Measurements from ENCODE around the gene ZNF587B. TPM values are rescaled to one million over a fixed set of nuclear protein-coding genes. Genes with fewer than 3 reads are reported as not detected.
A peak's percentile ranks its signal among the peaks of the same experiment; 100 is the strongest.

The ZNF587B gene
- polyA plus RNA-seq, 4 donors, result 2.7 to 21.8 (median 6.5) TPM

DNA sequence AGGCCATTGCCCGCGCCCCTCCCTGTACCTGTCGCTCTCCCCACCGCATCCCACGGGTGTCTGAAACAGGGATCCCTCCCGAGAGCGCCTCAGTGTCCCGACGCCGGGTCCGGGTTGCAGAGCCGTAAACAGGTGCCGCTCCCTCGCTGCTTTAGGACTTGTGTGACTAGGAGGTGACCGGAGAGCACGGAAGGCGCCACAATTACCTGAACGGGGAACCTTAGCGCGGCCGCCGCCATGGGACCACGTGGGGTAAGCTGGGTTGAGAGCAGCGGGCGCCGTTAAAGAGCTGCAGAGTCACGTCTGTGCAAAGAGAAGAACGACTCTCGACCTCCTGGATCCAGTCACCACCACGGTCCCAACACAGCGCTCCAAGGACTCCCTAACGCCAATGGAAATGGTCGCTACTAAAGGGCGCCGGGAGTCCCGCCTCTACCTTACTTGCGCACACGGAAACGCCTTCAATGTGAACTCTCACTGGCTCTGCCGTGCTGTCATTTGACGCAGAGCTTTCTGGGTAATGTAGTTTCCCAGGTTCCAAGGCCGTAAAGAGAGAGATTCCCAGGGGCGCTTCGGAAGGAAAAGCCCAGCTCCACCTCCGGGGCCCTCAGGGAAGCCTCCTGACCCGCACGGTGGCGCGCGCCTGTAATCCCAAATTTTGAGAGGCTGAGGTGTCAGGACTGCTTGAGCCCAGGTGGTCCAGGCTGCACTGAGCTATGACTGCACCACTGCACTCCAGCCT is 15.4 kb upstream of the ZNF587B start, which contains the start of gene ZNF552:
ZNF552 (minus strand) TSS at position 409 of the 742 bp plus-strand sequence; CDS start at position 239, 170 bp downstream.
- Histone ChIP-seq H3K4me3 (ENCODE audit: low read depth in 1 of 3, low read length in 3 of 3) (peak within 1 kb of the TSS; percentile 64 to 92 (median 74)), H3K4me1 (ENCODE audit: control insufficient read depth in 3 of 3, insufficient read depth in 2 of 3, low read depth in 1 of 3, low read length in 2 of 3) (peaks cover 0 to 28% (median 1%) of the 10 kb centered on the region in 3 donors), H3K9me3 (ENCODE audit: control insufficient read depth in 2 of 2, insufficient read depth in 1 of 2, low read depth in 1 of 2, low read length in 1 of 2) (no peaks in the 10 kb centered on the region), H3K27me3 (ENCODE audit: control insufficient read depth in 3 of 3, insufficient read depth in 3 of 3, low read length in 3 of 3) (no peaks in the 10 kb centered on the region), H3K36me3 (ENCODE audit: control insufficient read depth in 3 of 3, insufficient read depth in 2 of 3, low read depth in 1 of 3, low read length in 3 of 3) (peaks cover 0 to 18% (median 0%) of the 10 kb centered on the region in 3 donors), H3K27ac (ENCODE audit: low read depth in 1 of 3, low read length in 2 of 3) (peak within 1 kb of the TSS; percentile 49 to 91 (median 87))
- FAIRE-seq (no peak), DNase-seq (peak; percentile 96 to 97)
- 0 to 1% (median 0%) methylated on average over 50 of the region's 50 CpGs for WGBS, 3 donors

DNA sequence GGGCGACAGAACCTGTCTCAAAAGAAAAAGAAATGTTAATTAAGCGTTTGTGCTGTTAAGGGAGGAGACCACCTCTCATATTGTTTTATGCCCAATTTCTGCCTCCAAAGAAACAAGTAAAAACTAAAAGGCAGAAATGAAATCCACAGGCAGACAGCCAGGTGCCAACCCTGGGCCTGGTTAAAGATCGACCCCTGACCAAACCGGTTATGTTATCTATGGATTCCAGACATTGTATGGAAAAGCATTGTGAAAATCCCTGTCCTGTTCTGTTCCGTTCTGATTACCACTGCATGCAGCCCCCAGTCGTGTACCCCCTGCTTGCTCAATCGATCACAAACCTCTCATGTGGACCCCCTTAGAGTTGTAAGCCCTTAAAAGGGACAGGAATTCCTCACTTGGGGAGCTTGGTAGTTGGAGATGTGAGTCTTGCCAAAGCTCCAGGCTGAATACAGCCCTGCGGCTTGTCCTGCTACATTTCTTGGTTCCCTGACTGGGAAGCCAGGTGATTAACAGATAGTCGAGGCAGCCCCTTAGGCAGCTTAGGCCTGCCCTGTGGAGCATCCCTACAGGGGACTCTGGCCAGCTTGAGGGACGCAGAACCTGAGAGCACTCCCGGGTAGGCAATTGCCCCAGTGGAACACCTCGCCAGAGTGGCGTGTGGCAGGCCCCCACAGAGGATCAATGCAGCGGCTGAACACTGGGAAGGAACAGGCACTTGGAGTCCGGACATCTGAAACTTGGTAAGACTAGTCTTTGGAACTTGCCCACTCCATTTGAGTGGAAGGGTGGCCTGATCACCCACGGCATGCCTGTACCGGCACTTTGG is 14.6 kb upstream of the ZNF587B start:
- DNase-seq (peak; percentile 46 to 75), FAIRE-seq (no peak)
- Histone ChIP-seq H3K27me3 (ENCODE audit: control insufficient read depth in 3 of 3, insufficient read depth in 3 of 3, low read length in 3 of 3) (no peaks in the 10 kb centered on the region), H3K9me3 (ENCODE audit: control insufficient read depth in 2 of 2, insufficient read depth in 1 of 2, low read depth in 1 of 2, low read length in 1 of 2) (no peaks in the 10 kb centered on the region), H3K36me3 (ENCODE audit: control insufficient read depth in 3 of 3, insufficient read depth in 2 of 3, low read depth in 1 of 3, low read length in 3 of 3) (peaks cover 0 to 14% (median 0%) of the 10 kb centered on the region in 3 donors), H3K4me3 (ENCODE audit: low read depth in 1 of 3, low read length in 3 of 3) (peak overlapping the region in 2 of 3 donors; percentile 64 to 92), H3K27ac (ENCODE audit: low read depth in 1 of 3, low read length in 2 of 3) (peak overlapping the region; percentile 49 to 91 (median 71)), H3K4me1 (ENCODE audit: control insufficient read depth in 3 of 3, insufficient read depth in 2 of 3, low read depth in 1 of 3, low read length in 2 of 3) (peaks cover 0 to 22% (median 1%) of the 10 kb centered on the region in 3 donors)
- 35 to 72% (median 44%) methylated on average over 17 of the region's 17 CpGs for WGBS, 3 donors

GRCh38 chr19:57816652-57817051 is 13.4 kb upstream of the ZNF587B start:
- Histone ChIP-seq H3K36me3 (ENCODE audit: control insufficient read depth in 3 of 3, insufficient read depth in 2 of 3, low read depth in 1 of 3, low read length in 3 of 3) (peaks cover 0 to 11% (median 0%) of the 10 kb centered on the region in 3 donors), H3K27me3 (ENCODE audit: control insufficient read depth in 3 of 3, insufficient read depth in 3 of 3, low read length in 3 of 3) (no peaks in the 10 kb centered on the region), H3K9me3 (ENCODE audit: control insufficient read depth in 2 of 2, insufficient read depth in 1 of 2, low read depth in 1 of 2, low read length in 1 of 2) (peaks cover 0 to under 1% of the 10 kb centered on the region in 2 donors), H3K27ac (ENCODE audit: low read depth in 1 of 3, low read length in 2 of 3) (no peak overlapping the region), H3K4me1 (ENCODE audit: control insufficient read depth in 3 of 3, insufficient read depth in 2 of 3, low read depth in 1 of 3, low read length in 2 of 3) (peaks cover 0 to 23% (median 1%) of the 10 kb centered on the region in 3 donors), H3K4me3 (ENCODE audit: low read depth in 1 of 3, low read length in 3 of 3) (no peak overlapping the region)
- DNase-seq (no peak), FAIRE-seq (no peak)
- 82 to 92% (median 86%) methylated on average over 7 of the region's 7 CpGs for WGBS, 3 donors

DNA sequence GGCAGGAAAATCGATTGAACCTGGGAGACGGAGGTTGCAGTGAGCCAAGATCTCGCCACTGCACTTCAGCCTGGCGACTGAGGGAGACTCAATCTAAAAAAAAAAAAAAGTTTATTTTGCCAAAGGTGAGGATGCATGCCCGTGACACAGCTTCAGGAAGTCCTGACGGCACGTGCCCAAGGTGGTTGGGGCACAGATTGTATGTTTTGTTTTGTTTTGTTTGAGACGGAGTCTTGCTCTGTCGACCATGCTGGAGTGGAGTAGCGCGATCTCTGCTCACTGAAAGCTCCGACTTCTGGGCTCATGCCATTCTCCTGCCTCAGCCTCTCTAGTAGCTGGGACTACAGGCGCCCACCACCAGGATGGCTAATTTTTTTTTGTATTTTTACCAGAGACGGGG is 12.1 kb upstream of the ZNF587B start:
- Histone ChIP-seq H3K4me3 (ENCODE audit: low read depth in 1 of 3, low read length in 3 of 3) (no peak overlapping the region), H3K27ac (ENCODE audit: low read depth in 1 of 3, low read length in 2 of 3) (no peak overlapping the region), H3K36me3 (ENCODE audit: control insufficient read depth in 3 of 3, insufficient read depth in 2 of 3, low read depth in 1 of 3, low read length in 3 of 3) (peaks cover 0 to 9% (median 0%) of the 10 kb centered on the region in 3 donors), H3K4me1 (ENCODE audit: control insufficient read depth in 3 of 3, insufficient read depth in 2 of 3, low read depth in 1 of 3, low read length in 2 of 3) (peaks cover 0 to 24% (median 0%) of the 10 kb centered on the region in 3 donors), H3K27me3 (ENCODE audit: control insufficient read depth in 3 of 3, insufficient read depth in 3 of 3, low read length in 3 of 3) (no peaks in the 10 kb centered on the region), H3K9me3 (ENCODE audit: control insufficient read depth in 2 of 2, insufficient read depth in 1 of 2, low read depth in 1 of 2, low read length in 1 of 2) (peaks cover 0 to 4% of the 10 kb centered on the region in 2 donors)
- DNase-seq (no peak), FAIRE-seq (no peak)
- WGBS, 3 donors, result 93 to 98% (median 95%) methylated on average over 14 of the region's 14 CpGs

DNA sequence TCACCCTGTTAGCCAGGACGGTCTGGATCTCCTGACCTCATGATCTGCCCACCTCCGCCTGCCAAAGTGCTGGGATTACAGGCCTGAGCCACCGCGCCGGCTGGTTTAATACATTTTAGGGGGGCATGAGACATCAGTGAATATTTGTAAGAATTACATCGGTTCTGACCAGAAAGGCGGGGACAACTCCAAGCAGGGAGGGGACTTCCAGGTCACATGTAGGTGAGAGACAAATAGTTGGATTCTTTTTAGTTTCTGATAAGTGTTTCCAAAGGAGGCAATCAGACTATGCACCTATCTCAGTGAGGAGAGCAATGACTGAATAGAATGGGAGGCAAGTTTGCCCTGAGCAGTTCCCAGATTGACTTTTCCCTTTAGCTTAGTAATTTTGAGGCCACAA is 11.7 kb upstream of the ZNF587B start:
- H3K27ac ChIP-seq (ENCODE audit: low read depth in 1 of 3, low read length in 2 of 3), result no peak overlapping the region
- H3K4me3 ChIP-seq (ENCODE audit: low read depth in 1 of 3, low read length in 3 of 3), result no peak overlapping the region
- DNase-seq (no peak), FAIRE-seq (no peak)
- H3K27me3 ChIP-seq (ENCODE audit: control insufficient read depth in 3 of 3, insufficient read depth in 3 of 3, low read length in 3 of 3), result no peaks in the 10 kb centered on the region
- peaks cover 0 to 25% (median 1%) of the 10 kb centered on the region in 3 donors for H3K4me1 ChIP-seq (ENCODE audit: control insufficient read depth in 3 of 3, insufficient read depth in 2 of 3, low read depth in 1 of 3, low read length in 2 of 3)
- H3K36me3 ChIP-seq (ENCODE audit: control insufficient read depth in 3 of 3, insufficient read depth in 2 of 3, low read depth in 1 of 3, low read length in 3 of 3), result peaks cover 0 to 7% (median 0%) of the 10 kb centered on the region in 3 donors
- peaks cover 0 to 4% of the 10 kb centered on the region in 2 donors for H3K9me3 ChIP-seq (ENCODE audit: control insufficient read depth in 2 of 2, insufficient read depth in 1 of 2, low read depth in 1 of 2, low read length in 1 of 2)
- 89 to 95% (median 90%) methylated on average over 7 of the region's 7 CpGs for WGBS, 3 donors

DNA sequence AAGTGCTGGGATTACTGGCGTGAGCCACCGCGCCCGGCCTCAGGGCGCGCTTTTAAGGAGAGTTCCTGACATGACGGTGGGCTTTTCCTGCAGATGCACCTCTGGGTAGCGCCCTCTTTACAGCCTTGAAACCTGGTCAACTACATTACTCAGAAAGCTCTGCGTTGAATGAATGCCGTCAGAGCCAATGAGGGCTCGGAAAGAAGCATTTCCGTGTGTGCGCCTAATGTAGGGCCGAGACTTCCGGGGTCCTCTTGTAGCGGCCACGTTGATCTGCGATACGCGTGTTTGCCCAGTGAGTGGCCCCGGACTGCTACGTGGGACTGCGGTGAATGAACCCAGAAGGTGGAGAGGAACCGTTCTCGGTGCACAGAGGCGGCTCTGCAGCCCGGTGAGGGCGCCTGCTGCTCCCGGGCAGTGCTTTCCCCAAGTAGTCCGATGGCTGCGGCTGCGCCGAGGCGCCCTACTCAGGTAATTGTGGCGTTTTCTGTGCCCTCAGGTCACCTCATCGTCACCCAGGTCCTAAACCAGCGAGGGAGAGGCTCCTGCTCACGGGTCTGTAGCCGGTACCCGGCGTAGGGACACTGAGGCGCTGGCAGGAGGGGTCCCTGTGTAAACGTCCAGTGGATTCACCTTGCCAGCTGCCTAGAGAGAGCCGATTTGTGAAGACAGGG is 10.5 kb upstream of the ZNF587B start:
- DNase-seq (peak; percentile 95 to 96), FAIRE-seq (no peak)
- Histone ChIP-seq H3K27me3 (ENCODE audit: control insufficient read depth in 3 of 3, insufficient read depth in 3 of 3, low read length in 3 of 3) (no peaks in the 10 kb centered on the region), H3K4me3 (ENCODE audit: low read depth in 1 of 3, low read length in 3 of 3) (peak overlapping the region; percentile 74 to 89 (median 84)), H3K27ac (ENCODE audit: low read depth in 1 of 3, low read length in 2 of 3) (peak overlapping the region; percentile 68 to 91 (median 73)), H3K9me3 (ENCODE audit: control insufficient read depth in 2 of 2, insufficient read depth in 1 of 2, low read depth in 1 of 2, low read length in 1 of 2) (peaks cover 0 to 4% of the 10 kb centered on the region in 2 donors), H3K36me3 (ENCODE audit: control insufficient read depth in 3 of 3, insufficient read depth in 2 of 3, low read depth in 1 of 3, low read length in 3 of 3) (peaks cover 0 to 7% (median 0%) of the 10 kb centered on the region in 3 donors), H3K4me1 (ENCODE audit: control insufficient read depth in 3 of 3, insufficient read depth in 2 of 3, low read depth in 1 of 3, low read length in 2 of 3) (peaks cover 0 to 31% (median 2%) of the 10 kb centered on the region in 3 donors)
- 0 to 1% (median 1%) methylated on average over 44 of the region's 44 CpGs for WGBS, 3 donors

- Histone ChIP-seq H3K9me3 (ENCODE audit: control insufficient read depth in 2 of 2, insufficient read depth in 1 of 2, low read depth in 1 of 2, low read length in 1 of 2) (peaks cover 0 to 4% of the 10 kb centered on the region in 2 donors), H3K27ac (ENCODE audit: low read depth in 1 of 3, low read length in 2 of 3) (peak overlapping the region; percentile 34 to 91 (median 73)), H3K4me3 (ENCODE audit: low read depth in 1 of 3, low read length in 3 of 3) (peak overlapping the region in 2 of 3 donors; percentile 84 to 89), H3K27me3 (ENCODE audit: control insufficient read depth in 3 of 3, insufficient read depth in 3 of 3, low read length in 3 of 3) (no peaks in the 10 kb centered on the region), H3K36me3 (ENCODE audit: control insufficient read depth in 3 of 3, insufficient read depth in 2 of 3, low read depth in 1 of 3, low read length in 3 of 3) (peaks cover 0 to 15% (median 2%) of the 10 kb centered on the region in 3 donors), H3K4me1 (ENCODE audit: control insufficient read depth in 3 of 3, insufficient read depth in 2 of 3, low read depth in 1 of 3, low read length in 2 of 3) (peaks cover 0 to 27% (median 2%) of the 10 kb centered on the region in 3 donors)
- FAIRE-seq, result no peak
- DNase-seq, result peak in 1 of 2 donors; percentile 16
- 23 to 61% (median 35%) methylated on average over 6 of the region's 6 CpGs for WGBS, 3 donors
Measured at GRCh38 chr19:57820599-57820998, 9.5 kb upstream of the ZNF587B start.

All from small intestine (tissue), 7 donors.